Measurements from ENCODE around the gene DGKD. TPM values are rescaled to one million over a fixed set of nuclear protein-coding genes. Genes with fewer than 3 reads are reported as not detected.

The DGKD gene
- total and polyA plus RNA-seq, 10 of the 15 experiments (the other 5 are each of a cell fraction or from before 2014, with no cell fraction given) = 2.7 to 81.9 (median 27.0) TPM

DNA sequence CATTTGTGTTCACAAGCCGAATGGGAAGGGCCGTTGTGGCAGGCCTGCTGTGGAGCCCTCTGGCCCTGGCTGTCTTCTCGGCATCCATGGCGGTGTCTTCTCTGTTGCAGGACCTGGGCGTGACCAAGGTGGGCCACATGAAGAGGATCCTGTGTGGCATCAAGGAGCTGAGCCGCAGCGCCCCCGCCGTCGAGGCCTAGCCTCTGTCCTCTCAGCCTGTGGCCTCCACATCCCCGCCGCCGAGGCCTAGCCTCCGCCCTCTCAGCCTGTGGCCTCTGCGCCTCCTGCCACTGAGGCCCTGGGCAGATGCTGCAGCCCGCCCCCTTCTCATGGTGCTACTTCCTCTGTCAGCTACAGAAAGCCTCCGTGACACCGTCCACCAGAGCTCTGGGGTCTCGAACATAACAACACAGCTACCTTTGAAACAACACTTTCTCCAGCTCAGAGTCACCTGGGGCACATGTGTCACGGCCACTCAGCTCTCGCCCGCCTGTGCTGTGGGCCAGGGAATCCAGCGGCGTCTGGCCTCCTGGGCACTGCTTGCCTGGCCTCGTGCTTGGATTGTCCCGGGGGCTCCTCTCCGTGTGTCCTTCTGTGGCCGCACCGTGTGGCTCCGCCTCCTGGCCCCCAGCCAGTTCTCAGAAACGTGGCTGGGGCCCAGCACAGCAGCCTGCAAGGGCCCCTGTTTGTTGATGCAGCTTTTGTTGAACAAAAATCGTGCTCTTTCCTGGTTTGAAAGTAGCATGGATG is 115.1 kb downstream of the DGKD start (continued):
- TF ChIP-seq, protein P1, sequence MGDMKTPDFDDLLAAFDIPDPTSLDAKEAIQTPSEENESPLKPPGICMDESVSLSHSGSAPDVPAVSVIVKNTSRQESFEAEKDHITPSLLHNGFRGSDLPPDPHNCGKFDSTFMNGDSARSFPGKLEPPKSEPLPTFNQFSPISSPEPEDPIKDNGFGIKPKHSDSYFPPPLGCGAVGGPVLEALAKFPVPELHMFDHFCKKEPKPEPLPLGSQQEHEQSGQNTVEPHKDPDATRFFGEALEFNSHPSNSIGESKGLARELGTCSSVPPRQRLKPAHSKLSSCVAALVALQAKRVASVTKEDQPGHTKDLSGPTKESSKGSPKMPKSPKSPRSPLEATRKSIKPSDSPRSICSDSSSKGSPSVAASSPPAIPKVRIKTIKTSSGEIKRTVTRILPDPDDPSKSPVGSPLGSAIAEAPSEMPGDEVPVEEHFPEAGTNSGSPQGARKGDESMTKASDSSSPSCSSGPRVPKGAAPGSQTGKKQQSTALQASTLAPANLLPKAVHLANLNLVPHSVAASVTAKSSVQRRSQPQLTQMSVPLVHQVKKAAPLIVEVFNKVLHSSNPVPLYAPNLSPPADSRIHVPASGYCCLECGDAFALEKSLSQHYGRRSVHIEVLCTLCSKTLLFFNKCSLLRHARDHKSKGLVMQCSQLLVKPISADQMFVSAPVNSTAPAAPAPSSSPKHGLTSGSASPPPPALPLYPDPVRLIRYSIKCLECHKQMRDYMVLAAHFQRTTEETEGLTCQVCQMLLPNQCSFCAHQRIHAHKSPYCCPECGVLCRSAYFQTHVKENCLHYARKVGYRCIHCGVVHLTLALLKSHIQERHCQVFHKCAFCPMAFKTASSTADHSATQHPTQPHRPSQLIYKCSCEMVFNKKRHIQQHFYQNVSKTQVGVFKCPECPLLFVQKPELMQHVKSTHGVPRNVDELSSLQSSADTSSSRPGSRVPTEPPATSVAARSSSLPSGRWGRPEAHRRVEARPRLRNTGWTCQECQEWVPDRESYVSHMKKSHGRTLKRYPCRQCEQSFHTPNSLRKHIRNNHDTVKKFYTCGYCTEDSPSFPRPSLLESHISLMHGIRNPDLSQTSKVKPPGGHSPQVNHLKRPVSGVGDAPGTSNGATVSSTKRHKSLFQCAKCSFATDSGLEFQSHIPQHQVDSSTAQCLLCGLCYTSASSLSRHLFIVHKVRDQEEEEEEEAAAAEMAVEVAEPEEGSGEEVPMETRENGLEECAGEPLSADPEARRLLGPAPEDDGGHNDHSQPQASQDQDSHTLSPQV (IDR thresholded peaks at IDR 0.05) = no peak
- TF ChIP-seq ZNF622 (IDR thresholded peaks at IDR 0.05) (no peak), EGR1 (IDR thresholded peaks at IDR 0.05; ENCODE audit: borderline replicate concordance in 1 of 2, low read depth in 2 of 2, low read length in 2 of 2) (no peak), USF2 (IDR thresholded peaks at IDR 0.05; ENCODE audit: borderline replicate concordance, low read depth, low read length) (no peak)
- TF ChIP-seq, protein P2, sequence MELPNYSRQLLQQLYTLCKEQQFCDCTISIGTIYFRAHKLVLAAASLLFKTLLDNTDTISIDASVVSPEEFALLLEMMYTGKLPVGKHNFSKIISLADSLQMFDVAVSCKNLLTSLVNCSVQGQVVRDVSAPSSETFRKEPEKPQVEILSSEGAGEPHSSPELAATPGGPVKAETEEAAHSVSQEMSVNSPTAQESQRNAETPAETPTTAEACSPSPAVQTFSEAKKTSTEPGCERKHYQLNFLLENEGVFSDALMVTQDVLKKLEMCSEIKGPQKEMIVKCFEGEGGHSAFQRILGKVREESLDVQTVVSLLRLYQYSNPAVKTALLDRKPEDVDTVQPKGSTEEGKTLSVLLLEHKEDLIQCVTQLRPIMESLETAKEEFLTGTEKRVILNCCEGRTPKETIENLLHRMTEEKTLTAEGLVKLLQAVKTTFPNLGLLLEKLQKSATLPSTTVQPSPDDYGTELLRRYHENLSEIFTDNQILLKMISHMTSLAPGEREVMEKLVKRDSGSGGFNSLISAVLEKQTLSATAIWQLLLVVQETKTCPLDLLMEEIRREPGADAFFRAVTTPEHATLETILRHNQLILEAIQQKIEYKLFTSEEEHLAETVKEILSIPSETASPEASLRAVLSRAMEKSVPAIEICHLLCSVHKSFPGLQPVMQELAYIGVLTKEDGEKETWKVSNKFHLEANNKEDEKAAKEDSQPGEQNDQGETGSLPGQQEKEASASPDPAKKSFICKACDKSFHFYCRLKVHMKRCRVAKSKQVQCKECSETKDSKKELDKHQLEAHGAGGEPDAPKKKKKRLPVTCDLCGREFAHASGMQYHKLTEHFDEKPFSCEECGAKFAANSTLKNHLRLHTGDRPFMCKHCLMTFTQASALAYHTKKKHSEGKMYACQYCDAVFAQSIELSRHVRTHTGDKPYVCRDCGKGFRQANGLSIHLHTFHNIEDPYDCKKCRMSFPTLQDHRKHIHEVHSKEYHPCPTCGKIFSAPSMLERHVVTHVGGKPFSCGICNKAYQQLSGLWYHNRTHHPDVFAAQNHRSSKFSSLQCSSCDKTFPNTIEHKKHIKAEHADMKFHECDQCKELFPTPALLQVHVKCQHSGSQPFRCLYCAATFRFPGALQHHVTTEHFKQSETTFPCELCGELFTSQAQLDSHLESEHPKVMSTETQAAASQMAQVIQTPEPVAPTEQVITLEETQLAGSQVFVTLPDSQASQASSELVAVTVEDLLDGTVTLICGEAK (IDR thresholded peaks at IDR 0.05; ENCODE audit: borderline replicate concordance) = no peak
- TF ChIP-seq, protein P3, sequence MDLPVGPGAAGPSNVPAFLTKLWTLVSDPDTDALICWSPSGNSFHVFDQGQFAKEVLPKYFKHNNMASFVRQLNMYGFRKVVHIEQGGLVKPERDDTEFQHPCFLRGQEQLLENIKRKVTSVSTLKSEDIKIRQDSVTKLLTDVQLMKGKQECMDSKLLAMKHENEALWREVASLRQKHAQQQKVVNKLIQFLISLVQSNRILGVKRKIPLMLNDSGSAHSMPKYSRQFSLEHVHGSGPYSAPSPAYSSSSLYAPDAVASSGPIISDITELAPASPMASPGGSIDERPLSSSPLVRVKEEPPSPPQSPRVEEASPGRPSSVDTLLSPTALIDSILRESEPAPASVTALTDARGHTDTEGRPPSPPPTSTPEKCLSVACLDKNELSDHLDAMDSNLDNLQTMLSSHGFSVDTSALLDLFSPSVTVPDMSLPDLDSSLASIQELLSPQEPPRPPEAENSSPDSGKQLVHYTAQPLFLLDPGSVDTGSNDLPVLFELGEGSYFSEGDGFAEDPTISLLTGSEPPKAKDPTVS (IDR thresholded peaks at IDR 0.05; ENCODE audit: low read depth, low read length) = no peak
